ENCODE data around the gene TACR1.

Gene TACR1

GRCh38 chr2:75054296-75054695 is 145.0 kb downstream of the TACR1 start:
- no peaks in the 10 kb centered on the region for H3K27me3 ChIP-seq (replicated peaks; ENCODE audit: insufficient read depth, low read length)
- TF ChIP-seq EZH2 (optimal IDR thresholded peaks at IDR 0.05; ENCODE audit: low read depth, low read length) (no peak), EZH2phosphoT487 (IDR thresholded peaks at IDR 0.05; ENCODE audit: low read length) (no peak)
- no peaks in the 10 kb centered on the region for H3K9me3 ChIP-seq (replicated peaks; ENCODE audit: insufficient read depth, low read length)
- no peak overlapping the region for H3K4me2 ChIP-seq (ENCODE audit: low read depth, low read length)
- H3K79me2 ChIP-seq (ENCODE audit: low read length), result no peaks in the 10 kb centered on the region
- H3K4me1 ChIP-seq (ENCODE audit: low read length), result no peaks in the 10 kb centered on the region
- H3K27ac ChIP-seq (ENCODE audit: low read length), result no peak overlapping the region
- no peaks in the 10 kb centered on the region for H4K20me1 ChIP-seq (ENCODE audit: insufficient read depth, low read length)
- no peak overlapping the region for H3K4me3 ChIP-seq (ENCODE audit: low read length)
- H3F3A ChIP-seq (ENCODE audit: insufficient read depth, low read length), result no peaks in the 10 kb centered on the region
- no peaks in the 10 kb centered on the region for H3K36me3 ChIP-seq (replicated peaks; ENCODE audit: insufficient read depth, low read length)
- no peak for DNase-seq
- no peaks in the 10 kb centered on the region for H3K9me2 ChIP-seq (replicated peaks; ENCODE audit: insufficient read depth, low read length)
- H3K9ac ChIP-seq (ENCODE audit: low read length), result no peak overlapping the region
- H2AFZ ChIP-seq (ENCODE audit: low read length), result no peak overlapping the region

- H3K9me3 ChIP-seq (replicated peaks; ENCODE audit: insufficient read depth, low read length), result no peaks in the 10 kb centered on the region
- H3K4me2 ChIP-seq (ENCODE audit: low read depth, low read length), result no peak overlapping the region
- no peaks in the 10 kb centered on the region for H3K4me1 ChIP-seq (ENCODE audit: low read length)
- H4K20me1 ChIP-seq (ENCODE audit: insufficient read depth, low read length), result no peaks in the 10 kb centered on the region
- H3K9ac ChIP-seq (ENCODE audit: low read length), result no peak overlapping the region
- H3K27me3 ChIP-seq (replicated peaks; ENCODE audit: insufficient read depth, low read length), result no peaks in the 10 kb centered on the region
- H3K4me3 ChIP-seq (ENCODE audit: low read length), result no peak overlapping the region
- TF ChIP-seq CTCF (IDR thresholded peaks at IDR 0.05; ENCODE audit: low read length) (peak; percentile 78), EZH2 (optimal IDR thresholded peaks at IDR 0.05; ENCODE audit: low read depth, low read length) (no peak), EZH2phosphoT487 (IDR thresholded peaks at IDR 0.05; ENCODE audit: low read length) (no peak)
- no peaks in the 10 kb centered on the region for H3K9me2 ChIP-seq (replicated peaks; ENCODE audit: insufficient read depth, low read length)
- H2AFZ ChIP-seq (ENCODE audit: low read length), result no peak overlapping the region; the same call in 1 of the 2 replicates
- no peaks in the 10 kb centered on the region for H3K79me2 ChIP-seq (ENCODE audit: low read length)
- no peaks in the 10 kb centered on the region for H3K36me3 ChIP-seq (replicated peaks; ENCODE audit: insufficient read depth, low read length)
- no peaks in the 10 kb centered on the region for H3F3A ChIP-seq (ENCODE audit: insufficient read depth, low read length)
- peak; percentile 51 for DNase-seq
- H3K27ac ChIP-seq (ENCODE audit: low read length), result no peak overlapping the region
These were observed 145.7 kb downstream of the TACR1 start for GRCh38 chr2:75053484-75054112.

GRCh38 chr2:75047992-75048625 is 151.2 kb downstream of the TACR1 start:
- no peak for DNase-seq
- H3K9ac ChIP-seq (ENCODE audit: low read length), result no peak overlapping the region
- no peak overlapping the region for H2AFZ ChIP-seq (ENCODE audit: low read length)
- H3K4me3 ChIP-seq (ENCODE audit: low read length), result no peak overlapping the region
- no peaks in the 10 kb centered on the region for H3K9me3 ChIP-seq (replicated peaks; ENCODE audit: insufficient read depth, low read length)
- TF ChIP-seq CTCF (IDR thresholded peaks at IDR 0.05; ENCODE audit: low read length) (no peak), EZH2phosphoT487 (IDR thresholded peaks at IDR 0.05; ENCODE audit: low read length) (no peak), EZH2 (optimal IDR thresholded peaks at IDR 0.05; ENCODE audit: low read depth, low read length) (no peak)
- no peaks in the 10 kb centered on the region for H4K20me1 ChIP-seq (ENCODE audit: insufficient read depth, low read length)
- no peaks in the 10 kb centered on the region for H3K4me1 ChIP-seq (ENCODE audit: low read length)
- H3F3A ChIP-seq (ENCODE audit: insufficient read depth, low read length), result no peaks in the 10 kb centered on the region
- H3K4me2 ChIP-seq (ENCODE audit: low read depth, low read length), result no peak overlapping the region
- no peaks in the 10 kb centered on the region for H3K79me2 ChIP-seq (ENCODE audit: low read length)
- H3K27me3 ChIP-seq (replicated peaks; ENCODE audit: insufficient read depth, low read length), result no peaks in the 10 kb centered on the region
- H3K9me2 ChIP-seq (replicated peaks; ENCODE audit: insufficient read depth, low read length), result no peaks in the 10 kb centered on the region
- H3K36me3 ChIP-seq (replicated peaks; ENCODE audit: insufficient read depth, low read length), result no peaks in the 10 kb centered on the region
- no peak overlapping the region for H3K27ac ChIP-seq (ENCODE audit: low read length)
